Occipital lobe (tissue), 2 donors: Measurements from ENCODE around the gene CDH23. TPM values are rescaled to one million over a fixed set of nuclear protein-coding genes. Genes with fewer than 3 reads are reported as not detected.

Experiments used
- DNase-seq: peaks from one replicate; lab custom pipeline; 2025; lab: John Stamatoyannopoulos, UW
- total RNA-seq: library from RNA; depleted of rRNA; stranded (reverse); fragments of >200 nt; gene quantifications from one replicate; pipeline ENCODE4 v1.2.3, GENCODE V29; 2014

The CDH23 gene
- total RNA-seq, 1 donor from 2014 or later = 1.2 TPM

DNA sequence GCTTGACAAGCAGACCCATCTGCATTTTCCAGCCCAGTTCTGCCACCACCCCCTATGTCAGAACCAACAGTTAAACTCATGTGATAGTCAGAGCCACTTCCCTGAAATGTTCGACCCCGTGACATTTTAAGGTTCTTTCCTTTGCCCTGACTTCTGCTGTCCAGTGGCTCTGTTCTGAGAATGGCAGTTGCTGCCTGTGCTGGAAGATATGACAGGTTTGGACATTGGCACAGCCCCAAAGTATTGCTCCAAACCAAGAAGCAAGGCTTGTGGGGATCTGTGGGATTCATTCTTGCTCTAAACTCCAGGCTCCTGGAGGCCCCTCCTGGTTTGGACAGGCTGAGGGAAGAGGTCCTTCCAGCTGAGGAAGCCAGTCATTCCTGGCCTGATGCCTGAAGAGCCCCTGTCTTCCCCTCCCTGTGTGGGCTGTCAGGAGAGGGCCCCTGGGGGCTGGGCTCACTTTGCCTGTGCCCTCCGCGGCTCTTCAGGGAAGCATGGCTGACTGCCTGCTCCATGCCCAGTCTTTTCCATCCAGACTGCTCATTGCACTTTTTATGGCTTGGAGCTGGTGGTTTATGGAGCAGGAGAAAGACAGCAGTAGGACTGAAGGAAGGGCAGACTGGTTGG is 138.0 kb downstream of the CDH23 start:
- DNase-seq = no peak

GRCh38 chr10:71536332-71536731 is 139.6 kb downstream of the CDH23 start:
- no peak for DNase-seq

GRCh38 chr10:71537125-71537524 is 140.4 kb downstream of the CDH23 start:
- no peak for DNase-seq

DNA sequence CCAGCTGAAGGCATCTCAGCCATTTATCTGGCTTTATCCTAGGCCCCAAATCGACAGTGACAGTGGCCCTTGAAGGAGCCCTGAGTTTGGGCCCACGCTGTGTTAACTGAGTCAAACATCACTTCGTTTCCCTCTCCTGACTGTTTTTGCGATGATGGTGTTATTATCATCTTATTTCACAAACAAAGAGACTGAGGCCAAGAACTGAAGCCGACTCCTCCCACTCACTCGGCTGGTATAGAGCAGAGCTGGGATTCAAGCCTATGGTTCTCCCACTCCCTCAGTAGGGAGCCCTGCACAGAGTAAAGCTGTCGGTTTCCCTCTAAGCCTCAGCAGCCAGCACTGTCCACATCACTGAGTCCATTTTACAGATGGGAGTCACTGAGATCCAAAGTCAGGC is 141.0 kb downstream of the CDH23 start:
- DNase-seq = no peak

DNA sequence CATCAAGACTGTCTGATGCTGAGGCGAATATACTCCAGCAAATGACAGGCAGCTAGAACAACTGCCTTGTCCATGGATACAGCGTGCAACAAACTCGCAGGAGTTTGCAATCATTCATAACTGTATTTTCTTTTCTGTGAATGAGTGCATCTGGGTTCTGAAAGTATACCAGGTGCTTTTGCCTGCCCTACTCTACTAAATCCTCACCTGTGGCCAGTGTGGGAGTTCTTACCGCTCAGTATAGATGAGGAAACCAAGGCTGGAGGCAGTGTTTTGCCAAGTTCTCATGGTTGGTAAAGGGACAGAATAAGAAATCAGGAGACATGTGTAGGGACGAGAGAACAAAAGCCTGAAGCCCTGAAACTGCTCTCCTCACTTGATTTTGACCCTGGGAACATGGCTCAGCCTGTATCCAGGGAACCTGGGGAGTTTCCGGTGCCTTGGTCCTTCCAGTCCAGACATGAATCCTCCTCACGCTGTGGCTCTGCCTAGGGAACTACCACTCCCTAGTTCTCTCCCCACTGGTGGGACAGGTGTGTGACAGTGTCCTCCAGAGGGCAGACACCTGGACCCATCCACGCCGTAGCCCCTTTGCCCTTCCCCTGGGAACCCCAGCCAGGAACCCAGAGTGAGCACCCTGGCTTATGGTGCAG is 142.0 kb downstream of the CDH23 start:
- DNase-seq = no peak

DNA sequence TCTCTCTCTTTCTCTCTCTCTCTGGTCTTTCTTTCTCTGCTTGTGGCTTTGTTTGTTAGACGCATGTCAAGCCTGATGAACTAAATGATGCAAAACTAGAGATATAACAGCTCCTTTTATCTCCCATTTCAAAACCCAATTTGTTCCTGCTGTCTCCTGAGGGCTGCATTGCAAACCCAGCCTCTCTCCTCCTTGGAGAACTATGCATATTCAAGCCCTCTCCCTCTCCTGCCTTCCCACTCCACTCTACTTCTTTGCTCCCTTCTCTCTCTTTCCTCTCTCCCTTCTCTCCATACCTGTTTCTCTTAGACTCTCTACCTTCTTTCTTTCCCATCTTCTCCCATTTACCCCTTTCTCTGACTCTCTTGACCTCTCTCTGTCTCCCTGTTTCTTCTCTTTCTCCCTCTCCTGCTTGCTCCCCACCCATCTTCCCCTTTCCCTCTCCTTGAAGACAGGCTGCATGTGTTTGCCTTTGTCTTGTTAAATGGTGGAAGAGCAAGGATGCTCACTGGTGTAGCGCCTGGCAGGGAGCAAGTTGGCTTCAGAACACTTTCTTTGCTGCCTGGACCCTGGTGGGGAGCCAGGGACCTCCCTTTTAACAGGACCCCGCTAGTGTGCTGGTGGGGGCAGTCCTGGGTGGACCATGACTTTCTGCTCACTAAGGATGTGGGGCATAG is 142.9 kb downstream of the CDH23 start:
- DNase-seq = no peak

DNA sequence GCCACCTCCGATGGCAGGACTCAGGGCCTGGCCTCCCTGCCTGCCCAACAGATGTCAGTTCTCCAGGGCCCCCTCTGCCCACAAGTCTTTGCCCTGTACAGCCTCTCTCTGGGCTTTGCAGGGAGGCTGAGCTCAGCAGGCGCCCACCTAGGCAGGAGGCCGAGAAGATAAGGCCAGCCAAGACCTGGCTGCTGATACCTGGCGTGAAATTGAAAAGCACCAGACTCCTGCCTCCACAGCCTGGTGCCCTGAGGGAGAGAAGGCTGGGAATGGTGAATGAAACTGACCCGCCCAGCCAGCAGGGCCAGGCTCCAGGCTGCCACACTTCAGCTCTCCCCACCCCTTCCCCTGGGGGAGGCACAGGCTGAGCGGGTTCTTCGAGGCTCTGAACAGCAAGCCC is 145.8 kb downstream of the CDH23 start:
- DNase-seq = no peak

- no peak for DNase-seq
These were observed 147.0 kb downstream of the CDH23 start for GRCh38 chr10:71543608-71544170.

GRCh38 chr10:71545001-71545400 is 148.3 kb downstream of the CDH23 start:
- no peak for DNase-seq

DNA sequence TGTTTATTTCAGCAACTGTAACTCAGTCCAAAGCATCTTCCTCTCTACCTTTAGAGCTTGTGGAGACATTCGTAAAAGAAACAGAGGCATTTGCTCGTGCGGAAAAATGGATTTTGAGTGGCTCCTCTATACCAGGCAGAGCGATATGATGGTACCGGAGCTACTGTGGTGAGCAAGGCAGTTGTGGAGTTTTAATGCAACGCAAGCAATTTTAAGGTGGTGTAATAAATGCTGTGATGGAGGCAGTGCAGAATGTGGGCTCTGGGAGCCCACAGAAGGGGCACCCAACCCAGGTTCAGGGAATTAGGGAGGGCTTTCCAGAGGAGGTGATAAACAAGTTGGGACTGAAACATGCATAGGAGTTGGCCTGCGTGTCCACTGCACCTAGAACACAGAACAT is 149.5 kb downstream of the CDH23 start:
- no peak for DNase-seq

- no peak for DNase-seq
These were observed 150.6 kb downstream of the CDH23 start for GRCh38 chr10:71547312-71547711.

GRCh38 chr10:71547876-71548846 is 151.4 kb downstream of the CDH23 start:
- no peak for DNase-seq

DNA sequence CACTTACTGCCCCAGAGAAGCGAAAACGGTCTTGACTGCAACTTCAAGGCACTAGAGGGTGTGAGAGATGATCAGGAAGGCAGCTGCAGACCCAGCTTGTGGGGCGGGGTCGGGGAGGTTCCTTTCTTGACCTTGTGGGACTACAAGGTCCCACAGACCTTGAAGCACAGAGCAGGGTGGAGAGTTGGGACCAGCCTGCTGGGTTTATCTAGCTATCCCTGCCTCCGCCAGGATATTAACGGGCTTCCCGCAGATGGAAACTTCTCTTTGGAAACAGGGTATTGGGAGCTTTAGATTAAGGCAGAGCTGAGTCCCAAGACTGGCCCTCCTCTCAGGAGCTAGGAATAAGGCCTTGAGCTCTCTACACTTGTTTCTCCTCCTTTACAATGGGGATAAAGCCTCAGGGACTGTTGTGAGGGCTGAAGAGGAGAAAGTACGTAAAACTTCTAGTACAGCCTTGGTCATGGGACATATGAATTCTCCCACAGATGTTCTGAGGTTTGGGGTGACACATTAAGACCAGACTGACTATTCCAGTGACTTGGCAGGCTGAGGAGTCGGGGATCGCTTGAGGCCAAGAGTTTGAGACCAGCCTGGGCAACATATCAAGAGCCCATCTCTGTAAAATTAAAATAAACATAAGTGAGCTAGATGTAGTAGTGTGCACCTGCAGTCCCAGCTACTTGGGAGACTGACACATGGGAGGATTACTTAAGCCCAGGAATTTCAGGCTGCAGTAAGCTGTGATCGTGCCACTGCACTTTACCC is 153.2 kb downstream of the CDH23 start:
- DNase-seq = no peak

GRCh38 chr10:71550628-71551027 is 153.9 kb downstream of the CDH23 start:
- no peak for DNase-seq

DNA sequence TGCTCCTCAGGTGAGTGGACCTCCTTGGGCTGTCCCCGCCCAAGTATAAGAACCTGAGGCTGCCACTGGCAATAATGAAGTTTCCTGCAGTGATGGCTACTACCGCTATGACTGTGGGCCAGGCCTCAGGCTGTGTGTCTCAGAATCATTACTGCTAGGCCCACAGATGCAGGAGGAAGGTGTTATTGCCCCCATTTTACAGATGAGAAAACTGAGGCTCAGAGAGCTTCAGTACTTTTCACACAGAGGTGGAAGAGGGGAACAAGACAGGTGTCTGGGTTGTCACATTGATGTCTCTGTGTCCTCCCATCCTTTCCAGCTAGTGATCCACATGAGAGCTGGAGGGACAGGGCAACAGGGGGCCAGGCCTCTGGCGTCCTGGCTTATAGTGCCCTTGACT is 155.2 kb downstream of the CDH23 start:
- DNase-seq = no peak

GRCh38 chr10:71553432-71553831 is 156.7 kb downstream of the CDH23 start:
- DNase-seq = no peak

DNA sequence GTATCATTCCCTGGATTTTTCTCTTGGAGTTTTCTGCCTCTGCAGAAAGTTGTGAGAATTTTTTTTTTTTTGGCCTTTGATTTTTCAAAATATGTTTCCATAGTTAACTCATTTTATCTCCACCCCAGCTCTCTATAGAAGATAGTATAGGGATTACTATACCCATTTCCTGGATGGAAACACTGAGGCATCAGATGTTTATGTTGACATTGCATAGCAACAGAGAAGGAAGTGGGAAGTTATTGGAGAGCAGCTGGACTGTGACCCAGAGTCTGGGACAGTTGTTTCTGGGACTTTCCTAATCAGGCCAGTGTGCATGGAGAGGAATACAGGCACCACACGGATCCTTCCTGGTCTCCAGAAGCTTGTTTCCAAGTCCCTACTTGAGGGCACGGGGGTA is 158.0 kb downstream of the CDH23 start:
- no peak for DNase-seq

DNA sequence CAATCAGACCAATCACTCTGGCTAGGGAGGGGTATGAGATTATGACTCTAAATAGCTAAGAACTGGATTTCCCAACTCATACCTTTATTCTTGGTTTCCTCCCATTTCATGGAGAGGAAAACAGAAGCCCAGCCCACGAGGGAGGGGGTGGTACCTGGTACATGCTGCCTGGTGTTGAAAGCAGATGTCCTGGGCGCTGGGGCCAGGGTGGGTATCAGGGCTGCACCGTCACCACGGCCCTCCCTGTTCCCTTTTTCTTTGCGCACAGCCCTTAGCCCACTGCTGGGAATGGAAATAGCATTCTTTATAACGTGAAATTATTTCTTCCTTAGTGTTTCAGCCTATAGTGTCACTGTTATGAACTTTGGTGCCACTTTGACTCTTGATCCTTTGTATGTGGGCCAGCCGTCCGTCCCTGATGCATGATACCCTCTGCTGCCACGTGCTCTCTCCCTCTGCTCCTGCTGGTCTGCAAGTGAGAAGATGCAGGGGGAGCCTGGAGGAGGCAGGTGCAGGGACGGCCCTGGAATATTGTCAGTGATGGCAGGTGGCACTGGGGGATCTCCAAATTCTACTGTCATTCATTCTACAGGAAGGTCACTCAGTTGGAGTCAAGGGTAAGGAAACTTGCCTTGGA is 158.5 kb downstream of the CDH23 start:
- no peak for DNase-seq

GRCh38 chr10:71555724-71556119 is 159.0 kb downstream of the CDH23 start:
- DNase-seq = no peak

DNA sequence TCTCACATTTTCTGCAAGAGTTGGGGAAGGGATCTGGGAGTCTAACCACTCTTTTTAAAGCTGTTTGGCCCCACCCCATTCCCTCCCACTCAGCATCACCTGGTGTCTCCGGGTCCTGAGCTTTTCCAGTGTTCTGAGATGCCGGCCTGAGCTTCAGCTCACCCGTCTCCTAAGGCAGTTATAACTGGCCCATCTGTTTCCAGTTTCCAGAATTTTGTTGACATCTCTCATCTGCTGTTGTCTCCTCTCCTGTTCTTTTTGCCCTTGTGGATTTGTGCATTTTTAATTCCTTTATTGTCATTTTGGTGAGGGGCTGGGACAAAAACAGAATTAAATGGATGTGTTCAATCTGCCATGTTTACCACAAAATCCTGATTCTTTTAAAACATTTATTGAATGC is 162.3 kb downstream of the CDH23 start:
- DNase-seq = no peak
